Left ventricle myocardium superior (tissue), 1 donor: ENCODE measurements around the gene PRIMPOL. TPM values are rescaled to one million over a fixed set of nuclear protein-coding genes. Genes with fewer than 3 reads are reported as not detected.
"Not testable (repeated sequence)": the region's sequence is repeated elsewhere in the genome, so short reads cannot be mapped to it uniquely, and the experiment has no call there.

Experiments used
- ATAC-seq: fragments of 200-7000 bp; cut with Tn5 transposase; one replicate; pipeline ENCODE4 v1.9.1; 2020; ENCODE audit warnings: mild to moderate bottlenecking, moderate library complexity
- DNase-seq: peaks from one replicate; pipeline ENCODE4 v3.0.0-alpha.2; 2020
- intact Hi-C: fragments of 100-400 bp; cut with micrococcal nuclease; formaldehyde crosslinking; loops from one replicate; pipeline ENCODE4 v1.11.0; 2022
- total RNA-seq: library from RNA; stranded (reverse); fragmentation: NEBNext Ultra II Directional; extraction: Animal tissue kit (Norgen Biotek cat#: 25700); gene quantifications from one replicate; pipeline ENCODE4 v1.2.1, GENCODE V29; 2021
- donor health status: DM: no; HTN: yes; CAD: no; lungs with severe emphysema.

The PRIMPOL gene
- total RNA-seq, 1 donor from 2014 or later = 11.4 TPM

GRCh38 chr4:184739575-184739974 is 90.0 kb downstream of the PRIMPOL start:
- intact Hi-C loops, ATAC-seq, DNase-seq: not testable (repeated sequence)

GRCh38 chr4:184740980-184741391 is 91.4 kb downstream of the PRIMPOL start:
- intact Hi-C loops = loop anchor here (10.0 kb wide), 1 partner anchor 244 kb away; no protein-coding TSS in a partner anchor
- ATAC-seq (no peak), DNase-seq (no peak)

GRCh38 chr4:184741651-184742050 is 92.1 kb downstream of the PRIMPOL start:
- not testable (repeated sequence) for DNase-seq, ATAC-seq
- intact Hi-C loops = loop anchor here (10.0 kb wide), 1 partner anchor 243 kb away; no protein-coding TSS in a partner anchor

- intact Hi-C loops = loop anchor here (10.0 kb wide), 1 partner anchor 241 kb away; no protein-coding TSS in a partner anchor
- DNase-seq (no peak), ATAC-seq (no peak)
Observed at GRCh38 chr4:184743650-184744049, 94.1 kb downstream of the PRIMPOL start.

GRCh38 chr4:184744236-184744635 is 94.7 kb downstream of the PRIMPOL start:
- ATAC-seq (no peak), DNase-seq (no peak)
- intact Hi-C loops = loop anchor here (10.0 kb wide), 1 partner anchor 241 kb away; no protein-coding TSS in a partner anchor

Other genes starting within 250 kb of the PRIMPOL start
- 33.0 TPM for gene IRF2, start 175.2 kb upstream of the PRIMPOL start, total RNA-seq
- 11.3 TPM for gene CASP3, start 291 bp upstream of the PRIMPOL start, total RNA-seq
- gene CENPU, start 84.4 kb downstream of the PRIMPOL start, total RNA-seq = 1.5 TPM
- 477 TPM for gene ACSL1, start 176.2 kb downstream of the PRIMPOL start, total RNA-seq